ENCODE results near the gene IFNG-AS1.

Gene IFNG-AS1
- 0 to 0.20 reads per million in 2 donors for total RNA-seq

- peak in 2 of 5 experiments; percentile 9 to 55 for DNase-seq
These were observed at the start of gene IFNG-AS1 for GRCh38 chr12:67989184-67989920. Gene IFNG-AS1, plus strand, starts transcription at chr12:67989447.

GRCh38 chr12:67939611-67940010, 49.6 kb upstream of the IFNG-AS1 start:
- no peak for DNase-seq

GRCh38 chr12:67940780-67941243, 48.4 kb upstream of the IFNG-AS1 start:
- DNase-seq: no peak

- DNase-seq: no peak
These were observed 46.5 kb upstream of the IFNG-AS1 start for GRCh38 chr12:67942724-67943123.

GRCh38 chr12:67943141-67943892, 45.9 kb upstream of the IFNG-AS1 start:
- peak in 4 of 5 experiments; percentile 30 to 69 (median 35) for DNase-seq

GRCh38 chr12:67944093-67944492, 45.2 kb upstream of the IFNG-AS1 start:
- no peak for DNase-seq

- DNase-seq: no peak
These were observed 36.5 kb upstream of the IFNG-AS1 start for GRCh38 chr12:67952787-67953186.

DNA sequence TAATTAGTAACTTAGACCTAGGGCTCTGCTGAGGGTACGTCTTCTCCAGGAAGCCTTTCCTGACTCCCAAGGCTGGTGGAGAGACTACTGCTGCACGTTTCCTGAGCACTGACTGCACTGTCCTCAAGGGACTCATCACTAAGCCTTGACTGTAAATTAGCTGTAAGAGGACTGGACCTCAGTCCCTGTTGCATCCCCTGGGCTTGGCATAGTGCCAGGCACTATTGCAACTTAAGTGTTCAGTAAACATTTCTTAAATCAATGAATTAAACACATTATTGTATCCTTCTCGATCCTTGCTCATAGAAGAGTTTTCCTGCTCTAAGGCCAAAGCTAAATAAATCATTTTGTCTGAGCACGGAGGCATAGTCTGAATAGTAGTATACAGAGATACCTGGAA, 31.9 kb upstream of the IFNG-AS1 start:
- DNase-seq: no peak

GRCh38 chr12:67958187-67958586, 31.1 kb upstream of the IFNG-AS1 start:
- no peak for DNase-seq

GRCh38 chr12:67964456-67964855, 24.8 kb upstream of the IFNG-AS1 start:
- DNase-seq: no peak

DNA sequence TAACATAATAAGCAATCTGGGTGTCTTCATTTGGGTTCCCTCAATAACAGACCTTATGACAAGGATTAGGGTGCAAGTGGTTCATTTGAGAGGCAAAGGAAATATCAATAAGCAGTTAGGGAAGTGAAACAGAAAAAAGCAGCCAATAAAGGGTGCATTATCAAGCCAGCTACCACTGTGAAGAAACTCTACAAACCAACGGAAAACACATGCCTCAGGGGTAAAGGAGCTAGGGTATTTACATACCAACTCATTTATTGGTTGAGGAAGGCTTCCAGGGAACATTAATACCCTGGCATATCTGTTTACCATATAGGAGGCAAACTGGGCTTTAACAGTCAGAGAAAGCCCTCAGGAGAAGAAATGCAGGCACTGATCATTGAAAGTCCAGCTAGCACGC, 22.7 kb upstream of the IFNG-AS1 start:
- no peak for DNase-seq

- no peak for DNase-seq
These were observed 20.9 kb upstream of the IFNG-AS1 start for GRCh38 chr12:67968321-67968720.

GRCh38 chr12:67968725-67969124, 20.5 kb upstream of the IFNG-AS1 start:
- no peak for DNase-seq

DNA sequence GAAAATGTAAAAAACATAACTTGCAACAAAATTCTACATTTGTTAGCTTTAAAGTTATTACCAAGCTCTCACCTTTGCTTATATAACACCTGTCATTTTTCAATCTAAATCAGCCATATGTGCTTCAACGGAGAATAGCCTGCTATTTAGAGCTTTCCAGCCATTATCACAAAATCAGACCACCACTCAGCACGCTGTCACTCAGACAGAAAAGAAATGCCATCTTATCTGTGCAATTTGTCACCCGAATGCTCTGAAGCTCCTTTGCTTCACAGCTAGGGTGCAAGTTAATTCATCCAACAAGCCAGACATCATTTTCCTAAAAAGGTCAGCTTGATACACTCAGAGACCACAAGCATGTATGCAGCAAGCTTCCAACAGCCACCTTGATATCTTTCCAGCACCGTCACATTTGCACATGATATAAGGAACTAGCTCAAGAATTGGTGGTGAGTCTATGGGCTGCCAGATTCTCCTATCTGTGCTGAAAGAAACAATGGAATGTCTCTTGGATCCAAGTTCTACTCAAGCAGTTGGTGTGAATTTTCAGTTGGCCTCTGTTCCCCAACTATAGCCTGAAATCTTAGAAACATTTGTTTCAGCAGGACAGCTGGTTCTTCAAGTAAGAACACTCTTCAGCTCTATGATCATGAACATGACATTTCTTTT, 20.0 kb upstream of the IFNG-AS1 start:
- DNase-seq: no peak

DNA sequence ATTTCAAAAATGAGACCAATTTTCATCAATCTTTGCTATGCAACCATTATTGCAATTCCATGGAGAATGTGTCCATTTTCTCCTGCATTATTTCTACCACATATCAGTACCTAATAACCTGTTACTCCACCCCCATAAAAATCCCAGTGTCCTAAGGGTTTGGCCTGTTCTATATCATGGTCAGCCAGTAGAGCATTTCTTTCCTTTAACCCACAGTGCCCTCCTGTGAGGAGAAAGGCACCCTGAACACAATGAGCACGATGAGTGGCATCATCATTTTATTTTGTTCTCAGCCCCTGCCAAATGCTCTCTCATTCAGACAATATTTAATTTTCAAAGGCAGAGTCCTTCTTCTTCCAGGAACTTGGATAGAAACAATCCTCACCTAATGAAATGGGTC, 11.6 kb upstream of the IFNG-AS1 start:
- DNase-seq: no peak

DNA sequence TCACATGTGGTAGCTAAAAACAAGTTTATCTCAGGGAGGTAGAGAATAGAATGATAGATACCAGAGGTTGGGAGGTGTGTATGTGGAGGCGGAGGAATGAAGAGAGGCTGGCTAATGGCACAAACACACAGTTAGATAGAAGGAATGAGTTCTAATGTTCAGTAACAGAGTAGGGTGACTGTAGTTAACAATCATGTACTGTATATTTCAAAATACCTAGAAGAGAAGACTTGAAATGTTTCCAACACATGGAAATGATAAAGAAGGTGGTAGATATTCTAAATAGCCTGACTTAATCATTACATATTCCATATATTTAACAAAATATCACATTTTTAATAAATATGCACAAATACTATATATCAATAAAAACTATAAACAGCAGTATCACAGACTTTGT, 8.9 kb upstream of the IFNG-AS1 start:
- DNase-seq: no peak

DNA sequence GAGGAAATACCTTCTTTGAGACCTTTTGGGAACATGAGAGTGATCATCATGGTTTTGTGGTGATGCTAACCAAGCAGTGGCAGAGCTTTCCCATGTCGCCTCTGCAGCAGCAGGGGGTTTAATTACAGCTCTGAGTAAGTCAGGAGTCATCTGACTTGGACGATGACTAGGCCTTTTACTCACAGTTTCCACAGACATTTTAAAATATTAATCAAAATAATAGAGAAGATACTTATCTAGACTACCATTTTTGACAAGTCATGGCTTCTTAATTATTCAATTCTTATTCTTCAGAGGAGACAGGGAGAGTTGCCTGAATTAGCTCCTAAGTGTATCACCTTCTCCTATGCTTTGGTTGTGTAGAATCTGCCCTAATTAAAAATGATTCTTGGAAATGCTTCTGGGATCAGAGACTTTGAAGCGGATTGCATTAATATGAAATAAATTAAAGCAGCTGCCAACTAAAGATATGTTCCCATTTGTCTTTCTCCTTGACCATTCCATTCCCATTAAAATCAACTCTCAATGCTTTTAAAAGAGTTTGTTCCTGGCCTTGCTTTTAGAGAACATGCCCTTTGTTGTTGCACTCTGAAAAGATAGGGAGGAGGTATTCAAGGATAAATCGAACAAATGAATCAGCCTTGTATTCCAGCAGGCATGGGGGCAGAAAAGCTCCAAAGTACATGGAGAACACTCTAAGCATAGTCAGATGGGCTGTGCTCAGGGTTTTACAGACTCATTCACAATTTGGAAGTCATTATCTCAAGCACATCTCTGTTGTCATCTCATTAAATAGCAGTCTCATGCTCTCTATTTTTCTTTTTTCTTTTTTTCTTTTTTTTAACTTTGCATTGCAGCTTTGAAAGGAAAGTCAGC, 7.7 kb upstream of the IFNG-AS1 start:
- DNase-seq: no peak

DNA sequence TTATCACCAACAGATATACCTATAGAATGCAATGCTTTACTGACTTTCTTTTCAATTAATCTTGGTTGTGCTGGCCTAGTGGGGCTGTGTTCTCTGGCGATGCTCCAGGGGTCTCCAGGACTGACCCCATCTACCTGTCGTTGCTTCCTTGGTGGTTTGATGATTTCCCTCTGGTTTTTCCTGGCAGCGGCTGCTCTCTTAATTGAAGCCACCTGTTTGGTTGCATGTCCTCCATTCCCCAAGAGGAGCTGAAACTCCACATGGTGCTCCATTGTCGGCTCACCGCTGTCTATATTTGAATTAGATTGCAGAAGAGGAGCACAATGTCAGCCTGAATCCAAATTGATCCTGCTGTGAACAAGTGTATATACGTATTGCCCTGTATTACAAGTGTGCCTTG, 7.1 kb upstream of the IFNG-AS1 start:
- no peak for DNase-seq

DNA sequence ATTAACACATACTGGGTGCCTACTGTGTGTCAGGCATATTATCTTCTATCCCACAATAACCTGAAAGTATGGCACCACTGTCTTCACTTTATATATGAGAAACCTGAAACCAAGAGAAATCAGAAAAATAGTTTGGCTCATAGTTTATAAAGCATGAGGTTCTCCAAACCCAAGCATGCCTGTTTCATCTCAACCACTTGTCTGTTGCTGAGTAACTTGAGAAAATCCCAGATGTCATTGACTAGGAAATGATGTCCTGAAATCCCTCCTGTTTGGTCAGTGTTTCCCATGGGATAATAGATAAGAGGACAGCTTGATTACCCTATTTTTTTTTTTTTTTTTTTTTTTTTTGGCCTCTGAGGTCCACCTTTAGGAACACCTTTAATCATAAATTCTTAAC, 2.6 kb upstream of the IFNG-AS1 start:
- DNase-seq: no peak

- DNase-seq: no peak
These were observed 636 bp upstream of the IFNG-AS1 start for GRCh38 chr12:67988601-67989021.

- DNase-seq: peak in 2 of 5 experiments; percentile 2 to 58
These were observed 1.9 kb downstream of the IFNG-AS1 start for GRCh38 chr12:67991158-67991557.

DNA sequence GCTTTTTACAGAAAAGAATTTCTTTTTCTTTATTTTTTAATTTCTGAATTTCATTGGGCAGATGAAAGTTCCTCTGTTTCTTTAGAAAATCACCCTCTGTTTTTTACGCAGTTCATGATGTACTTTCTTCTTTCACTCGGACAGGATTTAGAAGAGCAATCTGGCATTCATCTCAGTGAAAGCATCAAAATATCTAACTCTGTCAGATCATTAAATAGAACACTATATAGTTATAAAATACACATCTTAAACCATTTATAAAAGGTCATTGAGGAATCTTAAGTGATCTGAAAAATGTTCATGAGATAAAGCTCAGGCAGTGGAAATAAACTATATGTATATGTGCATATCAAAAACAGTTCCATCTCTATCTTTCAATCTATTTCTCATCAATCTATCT, 3.9 kb downstream of the IFNG-AS1 start:
- DNase-seq: no peak
